HG02885 (cell line): ENCODE data around the gene OR2L3.
"Not testable (repeated sequence)": the region's sequence is repeated elsewhere in the genome, so short reads cannot be mapped to it uniquely, and the experiment has no call there.

ENCODE experiments used
- ATAC-seq: cut with Tn5 transposase; IDR thresholded peaks from one replicate; pipeline ENCODE4 v1.9.1; 2021; ENCODE audit warnings: mild to moderate bottlenecking; ENCODE audit not compliant: unreplicated experiment, poor library complexity

The OR2L3 gene, protein sequence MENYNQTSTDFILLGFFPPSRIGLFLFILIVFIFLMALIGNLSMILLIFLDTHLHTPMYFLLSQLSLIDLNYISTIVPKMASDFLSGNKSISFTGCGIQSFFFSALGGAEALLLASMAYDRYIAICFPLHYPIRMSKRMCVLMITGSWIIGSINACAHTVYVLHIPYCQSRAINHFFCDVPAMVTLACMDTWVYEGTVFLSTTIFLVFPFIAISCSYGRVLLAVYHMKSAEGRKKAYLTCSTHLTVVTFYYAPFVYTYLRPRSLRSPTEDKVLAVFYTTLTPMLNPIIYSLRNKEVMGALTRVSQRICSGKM

GRCh38 chr1:248046536-248046935 is at the start of gene OR2L3:
OR2L3 (plus strand) TSS chr1:248046836; CDS start chr1:248060682, 13,846 bp downstream.
- ATAC-seq = no peak

- no peak for ATAC-seq
These were observed 47.8 kb upstream of the OR2L3 start for GRCh38 chr1:247998811-247999210.

DNA sequence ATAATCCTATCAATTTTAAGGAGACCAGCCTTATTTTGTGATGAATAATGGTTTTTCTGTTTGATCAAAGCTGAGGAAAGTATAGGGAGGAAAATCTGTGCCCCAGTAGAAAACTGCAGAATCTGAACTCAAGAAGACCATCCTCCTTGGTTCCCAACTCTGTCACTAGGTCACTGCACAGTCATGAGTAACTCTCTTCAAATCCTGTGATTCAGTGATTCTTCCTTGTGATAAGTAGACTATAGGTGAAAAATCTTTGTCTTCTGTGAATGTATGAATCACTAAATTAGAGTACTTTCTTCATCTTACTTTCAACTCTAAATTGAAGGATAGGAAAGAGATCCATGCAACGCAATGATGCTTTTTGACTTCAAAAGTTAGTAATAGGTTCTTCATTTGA is 46.5 kb upstream of the OR2L3 start:
- ATAC-seq = no peak

DNA sequence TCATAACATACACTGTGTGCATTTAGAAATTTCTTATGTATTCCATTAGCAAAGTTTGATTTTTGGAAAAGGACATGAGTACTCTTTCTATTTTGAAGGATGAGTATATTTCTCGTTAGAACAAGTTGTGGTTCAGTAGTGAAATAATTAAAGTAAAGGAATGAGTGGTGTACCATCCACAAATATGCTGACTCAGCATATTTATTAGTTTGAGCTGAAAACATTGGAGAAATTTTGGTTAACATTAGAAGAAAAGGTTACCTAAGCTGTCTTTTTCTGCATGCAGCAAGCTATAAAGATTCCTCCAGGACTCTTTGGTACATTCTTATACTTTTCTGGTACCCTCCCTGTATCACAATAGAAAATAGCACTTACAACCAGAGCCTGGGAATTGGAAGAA is 38.9 kb upstream of the OR2L3 start:
- no peak for ATAC-seq

- ATAC-seq = no peak
These were observed 37.0 kb upstream of the OR2L3 start for GRCh38 chr1:248009681-248010080.

GRCh38 chr1:248013229-248013710 is 33.4 kb upstream of the OR2L3 start, which contains the start of gene OR2L5:
OR2L5 (plus strand) TSS chr1:248013660; CDS start chr1:248021948, 8,288 bp downstream.
- no peak for ATAC-seq

DNA sequence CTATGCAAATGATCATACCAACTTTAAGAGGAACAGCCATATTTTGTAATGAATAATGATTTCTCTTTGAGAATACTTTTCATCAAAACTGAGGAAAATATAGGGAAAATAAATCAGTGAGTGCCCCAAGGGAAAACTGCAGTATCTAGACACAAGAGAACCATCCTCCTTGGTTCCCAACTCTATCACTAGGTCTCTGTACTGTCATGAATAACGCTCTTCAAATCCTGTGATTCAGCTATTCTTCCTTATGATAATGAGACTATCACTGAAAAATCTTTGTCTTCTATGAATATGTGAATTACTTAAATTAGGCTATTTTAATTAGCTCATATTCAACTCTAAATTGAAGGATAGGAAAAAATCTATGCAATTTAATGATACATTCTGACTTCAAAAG is 30.8 kb upstream of the OR2L3 start:
- no peak for ATAC-seq

DNA sequence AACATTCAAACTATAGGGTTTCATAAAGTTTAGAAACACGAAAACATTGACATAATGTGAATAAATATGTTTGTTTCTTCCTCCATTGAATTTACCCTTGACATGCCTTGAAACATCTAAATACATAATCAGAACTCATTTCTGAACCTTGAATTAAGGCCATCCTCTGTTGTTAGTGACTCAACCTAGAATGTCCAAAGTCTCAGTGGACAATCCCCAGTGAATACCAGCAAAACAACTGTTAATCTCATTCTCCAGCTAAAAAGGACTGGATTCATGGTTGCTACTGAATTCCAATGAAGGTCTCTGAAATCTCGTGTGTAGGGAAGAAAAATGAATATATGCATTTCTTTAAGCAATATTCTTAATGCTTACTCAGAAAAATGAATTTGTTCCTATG is 16.9 kb upstream of the OR2L3 start, which contains the start of gene OR2L2:
OR2L2 (plus strand) TSS at position 301 of the 400 bp plus-strand sequence. CDS start 8,198 bp downstream, outside the sequence.
- ATAC-seq = no peak

DNA sequence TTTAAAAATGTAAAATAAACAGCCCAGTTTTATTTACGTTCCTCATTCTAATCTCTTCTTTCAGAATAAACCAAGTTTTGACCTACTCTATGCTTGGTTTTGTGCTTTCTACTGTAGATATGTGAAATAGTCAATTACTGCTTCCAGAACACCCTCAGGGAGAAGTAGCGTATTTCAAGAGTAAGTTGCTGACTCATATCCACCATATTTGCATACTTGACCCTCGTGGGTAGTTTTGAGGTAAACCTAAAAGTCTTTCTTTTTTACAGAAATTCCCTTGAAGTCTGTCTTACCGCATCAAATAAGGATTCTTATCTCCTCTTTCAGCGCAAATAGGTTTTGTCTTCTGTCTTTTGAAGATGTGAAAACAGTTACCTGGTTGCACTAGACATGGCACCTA is 1.4 kb upstream of the OR2L3 start:
- ATAC-seq = peak; percentile 79

DNA sequence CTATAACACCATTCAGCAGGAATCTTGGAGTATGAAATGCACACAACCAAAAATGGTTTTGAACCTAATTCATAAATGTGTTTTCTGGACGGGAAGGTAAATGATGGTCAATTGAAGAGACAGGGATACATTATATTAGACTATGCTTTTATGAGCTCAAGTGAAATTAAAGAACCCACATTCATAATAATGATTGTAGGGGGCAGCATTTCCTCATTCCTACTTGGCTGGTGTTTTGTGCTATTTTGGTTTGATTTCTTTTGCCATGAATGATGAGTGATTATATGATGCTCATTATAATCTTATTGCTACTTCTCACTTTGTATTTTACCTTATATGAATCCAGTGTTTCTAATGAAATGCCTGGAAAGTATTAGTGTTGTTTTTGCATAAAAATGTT is 372 bp downstream of the OR2L3 start:
- no peak for ATAC-seq

DNA sequence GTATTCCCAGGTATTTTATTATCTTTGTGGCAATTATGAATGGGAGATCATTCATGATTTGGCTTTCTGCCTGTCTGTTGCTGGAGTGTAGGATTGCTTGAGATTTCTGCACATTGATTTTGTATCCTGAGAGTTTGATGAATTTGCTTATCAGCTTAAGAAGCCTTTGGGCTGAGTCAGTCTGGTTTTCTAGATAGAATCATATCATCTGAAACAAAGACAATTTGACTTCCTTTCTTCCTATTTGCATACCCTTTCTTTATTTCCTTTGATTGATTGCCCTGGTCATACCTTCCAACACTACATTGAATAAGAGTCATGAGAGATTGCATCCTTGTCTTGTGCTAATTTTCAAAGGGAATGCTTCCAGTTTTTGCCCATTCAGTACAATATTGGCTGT is 8.0 kb downstream of the OR2L3 start:
- ATAC-seq = no peak

- no peak for ATAC-seq
These were observed 8.6 kb downstream of the OR2L3 start for GRCh38 chr1:248055261-248055660.

DNA sequence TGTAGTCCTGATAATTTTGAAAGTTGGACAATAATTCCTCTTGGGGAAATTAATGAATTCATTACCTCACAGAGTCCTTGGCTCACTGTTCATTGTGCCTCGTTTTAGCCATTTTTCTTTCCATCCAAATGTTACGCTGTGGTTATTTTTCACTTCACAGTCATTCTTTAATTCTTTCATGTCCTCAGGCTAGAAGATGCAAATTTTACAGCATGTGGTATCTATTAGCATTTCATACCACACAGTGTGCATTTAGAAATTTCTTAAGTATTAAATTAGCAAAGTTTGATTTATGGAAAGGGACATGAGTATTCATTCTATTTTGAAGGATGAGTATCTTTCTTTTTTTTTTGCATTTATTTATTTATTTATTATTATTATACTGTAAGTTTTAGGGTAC is 18.4 kb downstream of the OR2L3 start:
- no peak for ATAC-seq

DNA sequence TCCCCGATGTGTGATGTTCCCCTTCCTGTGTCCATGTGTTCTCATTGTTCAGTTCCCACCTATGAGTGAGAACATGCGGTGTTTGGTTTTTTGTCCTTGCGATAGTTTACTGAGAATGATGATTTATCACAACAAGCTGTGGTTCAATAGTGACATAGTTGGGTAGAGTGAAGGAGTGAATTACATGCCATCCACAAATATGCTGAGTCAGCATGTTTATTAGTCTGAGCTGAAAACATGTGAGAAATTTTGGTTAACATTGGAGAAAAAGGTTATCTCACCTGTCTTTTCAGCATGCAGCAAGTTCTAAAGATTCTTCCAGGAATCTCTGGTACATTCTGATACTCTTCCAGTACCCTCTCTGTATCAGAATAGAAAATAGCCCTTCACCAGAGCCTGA is 19.0 kb downstream of the OR2L3 start:
- ATAC-seq = no peak

GRCh38 chr1:248083864-248084263 is 37.2 kb downstream of the OR2L3 start:
- ATAC-seq = not testable (repeated sequence)

- no peak for ATAC-seq
These were observed 48.2 kb downstream of the OR2L3 start, which contains the start of gene OR2L13 for GRCh38 chr1:248094884-248095283. OR2L13 (plus strand) TSS chr1:248095184; CDS start chr1:248099376, 4,192 bp downstream.

GRCh38 chr1:248098529-248098928 is 51.9 kb downstream of the OR2L3 start:
- no peak for ATAC-seq

DNA sequence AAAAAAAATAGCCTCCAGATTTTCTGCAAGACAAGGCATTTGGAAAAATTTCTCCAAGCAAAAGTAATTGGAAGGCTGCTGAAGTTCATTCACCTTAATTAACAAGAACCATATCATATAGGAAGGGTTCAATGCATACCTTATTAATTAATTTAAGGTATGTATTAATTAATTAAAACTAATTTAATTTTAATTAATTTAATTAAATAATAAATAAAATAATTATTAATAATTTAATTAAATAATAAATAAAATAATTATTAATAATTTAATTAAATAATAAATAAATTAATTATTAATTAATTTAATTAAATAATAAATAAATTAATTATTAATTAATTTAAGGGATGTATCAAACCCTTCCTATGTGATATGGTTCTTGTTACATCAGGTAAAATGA is 56.2 kb downstream of the OR2L3 start:
- ATAC-seq = no peak

GRCh38 chr1:248111157-248111556 is 64.5 kb downstream of the OR2L3 start:
- ATAC-seq = no peak
